Testis (tissue), 2 donors: ENCODE results near the gene MT3.

ENCODE experiments used
- CTCF ChIP-seq, 3 experiments: fragments of 450-650 bp in 2 of 3; fragments of 200-600 bp in 1 of 3; sonication (generic) in 1 of 3; IDR thresholded peaks; one replicate each; pipeline ENCODE4 v1.5.1; 2016 to 2019; ENCODE audit warnings: antibody characterized with exemption in 3 of 3, mild to moderate bottlenecking in 2 of 3, moderate library complexity in 1 of 3
- POLR2A ChIP-seq: fragments of 450-650 bp; IDR thresholded peaks from one replicate; pipeline ENCODE4 v1.6.1; 2017; ENCODE audit warnings: antibody characterized with exemption, mild to moderate bottlenecking, moderate library complexity

- TF ChIP-seq POLR2A = no peak
- no peak for TF ChIP-seq CTCF (IDR thresholded peaks at IDR 0.05)
These were observed 18.3 kb downstream of the MT3 start for GRCh38 chr16:56607675-56608042.
